HepG2 (cell line): ENCODE data around the gene ADCY5. TPM values are rescaled to one million over a fixed set of nuclear protein-coding genes. Genes with fewer than 3 reads are reported as not detected.

ENCODE experiments used
- CBFB ChIP-seq: sonication (generic); formaldehyde crosslinking; IDR thresholded peaks from 2 replicates; pipeline ENCODE4 v1.4.0; 2020; ENCODE audit warnings: missing genetic modification reagents
- DNMT3B ChIP-seq: conservative IDR thresholded peaks from 2 replicates; pipeline ENCODE4 v1.6.1; 2016; ENCODE audit warnings: missing biosample characterization, control low read depth
- DRAP1 ChIP-seq: IDR thresholded peaks from 2 replicates; pipeline ENCODE4 v1.6.1; 2016; ENCODE audit warnings: missing genetic modification reagents, missing compliant biosample characterization
- ERF ChIP-seq: IDR thresholded peaks from 2 replicates; pipeline ENCODE4 v1.6.1; 2018; ENCODE audit warnings: missing biosample characterization, missing genetic modification reagents
- FOXC1 ChIP-seq: sonication (generic); formaldehyde crosslinking; IDR thresholded peaks from 2 replicates; pipeline ENCODE4 v1.8.0; 2022; ENCODE audit warnings: mild to moderate bottlenecking, missing genetic modification reagents, borderline replicate concordance
- GABPA ChIP-seq, 2 experiments: IDR thresholded peaks; 2 replicates each; pipeline ENCODE4 v1.6.1; 2011 to 2016; ENCODE audit warnings: low read depth in 2 of 2, low read length in 1 of 2, missing biosample characterization in 1 of 2, missing genetic modification characterization in 1 of 2
- HMGA1 ChIP-seq: sonication (generic); formaldehyde crosslinking; conservative IDR thresholded peaks from 2 replicates; pipeline ENCODE4 v1.4.0; 2020; ENCODE audit warnings: missing genetic modification reagents
- HMGXB3 ChIP-seq: sonication (generic); formaldehyde crosslinking; IDR thresholded peaks from 2 replicates; pipeline ENCODE4 v1.4.0; 2020; ENCODE audit warnings: missing genetic modification reagents, borderline replicate concordance
- HNRNPUL1 ChIP-seq: fragments of 200-400 bp; formaldehyde crosslinking; IDR thresholded peaks from 2 replicates; pipeline ENCODE4 v1.6.1; 2017; ENCODE audit warnings: low read depth, mild to moderate bottlenecking, low read length, moderate library complexity
- RFX5 ChIP-seq: IDR thresholded peaks from 2 replicates; pipeline ENCODE4 v1.6.1; 2011; ENCODE audit warnings: low read depth, low read length, improper control_type of control experiment
- SETDB1 ChIP-seq: sonication (generic); formaldehyde crosslinking; IDR thresholded peaks from 2 replicates; pipeline ENCODE4 v1.5.1; 2020; ENCODE audit warnings: missing genetic modification reagents, mild to moderate bottlenecking, borderline replicate concordance
- SMAD3 ChIP-seq: sonication (generic); formaldehyde crosslinking; IDR thresholded peaks from 2 replicates; pipeline ENCODE4 v1.4.0; 2020; ENCODE audit warnings: missing genetic modification reagents
- SNAI1 ChIP-seq: sonication (generic); formaldehyde crosslinking; IDR thresholded peaks from 2 replicates; pipeline ENCODE4 v1.5.0; 2020; ENCODE audit warnings: mild to moderate bottlenecking, missing genetic modification reagents, borderline replicate concordance
- ZNF136 ChIP-seq: sonication (generic); formaldehyde crosslinking; IDR thresholded peaks from 2 replicates; pipeline ENCODE4 v1.8.1; 2022; ENCODE audit warnings: low read depth, mild to moderate bottlenecking, moderate library complexity, missing genetic modification reagents
- ZNF292 ChIP-seq: sonication (generic); formaldehyde crosslinking; IDR thresholded peaks from 2 replicates; pipeline ENCODE4 v1.8.1; 2022; ENCODE audit warnings: mild to moderate bottlenecking, low read depth, missing genetic modification reagents, borderline replicate concordance
- ZNF407 ChIP-seq: sonication (generic); formaldehyde crosslinking; IDR thresholded peaks from one replicate; pipeline ENCODE4 v1.5.1; 2020; ENCODE audit warnings: mild to moderate bottlenecking, missing genetic modification reagents; ENCODE audit errors: not compliant biosample characterization
- polyA plus RNA-seq, 8 experiments: library from polyadenylated mRNA; depleted of rRNA in 3 of 8; stranded (reverse) in 7 of 8; unstranded in 1 of 8; fragments of >200 nt; fragmentation: Illumina TruSeq in 4 of 8; extraction: Trizol in 4 of 8; gene quantifications; 2 replicates each; pipeline versions ENCODE4 v1.2.1 to v1.2.3, GENCODE V29; 2011 to 2016; ENCODE audit warnings: low read depth in 4 of 8, missing spikeins in 1 of 8, mixed read lengths in 1 of 8; ENCODE audit not compliant: insufficient read depth in 1 of 8
- total RNA-seq, 5 experiments: library from RNA; depleted of rRNA; stranded (reverse); fragments of >200 nt; fragmentation: Illumina TruSeq; extraction: Trizol; gene quantifications; 2 replicates each; pipeline ENCODE4 v1.2.3, GENCODE V29; 2016; ENCODE audit warnings: low read depth in 1 of 5

ADCY5 gene
- total and polyA plus RNA-seq, 2 of the 13 experiments (the other 11 are each of a cell fraction or from before 2014, with no cell fraction given) = not detected

- TF ChIP-seq DRAP1 (CRISPR knock-in tag) = peak; percentile 30; the same call in 1 of the 2 replicates
- peak; percentile 94 for TF ChIP-seq SMAD3 (CRISPR knock-in tag)
- peak; percentile 90 for TF ChIP-seq HMGXB3 (CRISPR knock-in tag)
- TF ChIP-seq ZNF136 (CRISPR knock-in tag) = no peak
- TF ChIP-seq ZNF292 (CRISPR knock-in tag) = no peak
- TF ChIP-seq ERF (CRISPR knock-in tag) = peak; percentile 96
- TF ChIP-seq CBFB (CRISPR knock-in tag) = no peak; the same call in 1 of the 2 replicates
- TF ChIP-seq ZNF407 = no peak
- TF ChIP-seq SNAI1 (CRISPR knock-in tag) = no peak
- TF ChIP-seq GABPA (IDR thresholded peaks at IDR 0.05; ENCODE audit: low read depth, low read length) = no peak
- peak; percentile 35; the same call in 1 of the 2 replicates for TF ChIP-seq GABPA (CRISPR knock-in tag; IDR thresholded peaks at IDR 0.05; ENCODE audit: low read depth)
- TF ChIP-seq SETDB1 (CRISPR knock-in tag) = no peak
- TF ChIP-seq HNRNPUL1 = no peak
- TF ChIP-seq HMGA1 (CRISPR knock-in tag) = no peak
- no peak for TF ChIP-seq RFX5
- peak; percentile 72; the same call in 1 of the 2 replicates for TF ChIP-seq DNMT3B (CRISPR knock-in tag)
- peak; percentile 62; the same call in 1 of the 2 replicates for TF ChIP-seq FOXC1
Observed at GRCh38 chr3:123286308-123287023, 162.4 kb downstream of the ADCY5 start (continued).
